ENCODE results near the gene FAXDC2. TPM values are rescaled to one million over a fixed set of nuclear protein-coding genes. Genes with fewer than 3 reads are reported as not detected.

FAXDC2 gene
- total and polyA plus RNA-seq, 2 of the 13 experiments (the other 11 are each of a cell fraction or from before 2014, with no cell fraction given) = 4.7 to 58.8 TPM

DNA sequence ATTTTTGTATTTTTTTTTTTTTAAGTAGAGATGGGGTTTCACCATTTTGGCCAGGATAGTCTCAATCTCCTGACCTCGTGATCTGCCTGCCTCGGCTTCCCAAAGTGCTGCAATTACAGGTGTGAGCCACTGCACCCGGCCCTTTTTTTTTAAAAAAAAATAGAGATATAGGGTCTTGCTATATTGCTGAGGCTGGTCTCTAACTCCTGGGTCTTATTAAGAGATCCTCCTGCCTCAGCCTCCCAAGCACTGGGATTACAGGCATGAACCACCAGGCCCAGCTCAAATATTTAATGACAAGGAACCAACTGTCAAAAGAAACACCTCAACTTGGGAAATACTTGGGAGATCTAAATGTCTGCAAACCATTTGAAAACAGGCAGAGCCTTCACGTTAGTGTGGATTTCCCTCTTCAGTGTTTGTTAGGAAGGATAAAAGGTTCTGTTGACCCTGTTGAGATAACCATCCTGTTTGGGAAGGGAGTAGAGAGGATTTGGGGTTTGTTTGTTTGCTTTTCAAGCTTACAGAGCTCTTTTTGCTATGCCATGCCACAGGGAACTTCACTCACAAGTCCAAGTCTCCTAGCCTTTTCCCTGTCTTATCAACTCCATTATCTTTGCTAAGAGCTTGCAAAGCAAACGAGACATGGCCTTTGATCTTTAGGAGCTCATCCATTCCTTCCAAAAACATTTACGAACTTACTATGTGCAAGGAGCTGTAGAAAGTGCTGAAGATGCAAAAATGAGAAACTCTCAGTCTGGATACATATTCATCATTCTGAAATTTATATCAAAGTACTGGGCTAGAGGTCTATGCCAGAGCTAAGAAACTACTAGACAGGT is 7.5 kb downstream of the FAXDC2 start (continued):
- TF ChIP-seq, protein P1, sequence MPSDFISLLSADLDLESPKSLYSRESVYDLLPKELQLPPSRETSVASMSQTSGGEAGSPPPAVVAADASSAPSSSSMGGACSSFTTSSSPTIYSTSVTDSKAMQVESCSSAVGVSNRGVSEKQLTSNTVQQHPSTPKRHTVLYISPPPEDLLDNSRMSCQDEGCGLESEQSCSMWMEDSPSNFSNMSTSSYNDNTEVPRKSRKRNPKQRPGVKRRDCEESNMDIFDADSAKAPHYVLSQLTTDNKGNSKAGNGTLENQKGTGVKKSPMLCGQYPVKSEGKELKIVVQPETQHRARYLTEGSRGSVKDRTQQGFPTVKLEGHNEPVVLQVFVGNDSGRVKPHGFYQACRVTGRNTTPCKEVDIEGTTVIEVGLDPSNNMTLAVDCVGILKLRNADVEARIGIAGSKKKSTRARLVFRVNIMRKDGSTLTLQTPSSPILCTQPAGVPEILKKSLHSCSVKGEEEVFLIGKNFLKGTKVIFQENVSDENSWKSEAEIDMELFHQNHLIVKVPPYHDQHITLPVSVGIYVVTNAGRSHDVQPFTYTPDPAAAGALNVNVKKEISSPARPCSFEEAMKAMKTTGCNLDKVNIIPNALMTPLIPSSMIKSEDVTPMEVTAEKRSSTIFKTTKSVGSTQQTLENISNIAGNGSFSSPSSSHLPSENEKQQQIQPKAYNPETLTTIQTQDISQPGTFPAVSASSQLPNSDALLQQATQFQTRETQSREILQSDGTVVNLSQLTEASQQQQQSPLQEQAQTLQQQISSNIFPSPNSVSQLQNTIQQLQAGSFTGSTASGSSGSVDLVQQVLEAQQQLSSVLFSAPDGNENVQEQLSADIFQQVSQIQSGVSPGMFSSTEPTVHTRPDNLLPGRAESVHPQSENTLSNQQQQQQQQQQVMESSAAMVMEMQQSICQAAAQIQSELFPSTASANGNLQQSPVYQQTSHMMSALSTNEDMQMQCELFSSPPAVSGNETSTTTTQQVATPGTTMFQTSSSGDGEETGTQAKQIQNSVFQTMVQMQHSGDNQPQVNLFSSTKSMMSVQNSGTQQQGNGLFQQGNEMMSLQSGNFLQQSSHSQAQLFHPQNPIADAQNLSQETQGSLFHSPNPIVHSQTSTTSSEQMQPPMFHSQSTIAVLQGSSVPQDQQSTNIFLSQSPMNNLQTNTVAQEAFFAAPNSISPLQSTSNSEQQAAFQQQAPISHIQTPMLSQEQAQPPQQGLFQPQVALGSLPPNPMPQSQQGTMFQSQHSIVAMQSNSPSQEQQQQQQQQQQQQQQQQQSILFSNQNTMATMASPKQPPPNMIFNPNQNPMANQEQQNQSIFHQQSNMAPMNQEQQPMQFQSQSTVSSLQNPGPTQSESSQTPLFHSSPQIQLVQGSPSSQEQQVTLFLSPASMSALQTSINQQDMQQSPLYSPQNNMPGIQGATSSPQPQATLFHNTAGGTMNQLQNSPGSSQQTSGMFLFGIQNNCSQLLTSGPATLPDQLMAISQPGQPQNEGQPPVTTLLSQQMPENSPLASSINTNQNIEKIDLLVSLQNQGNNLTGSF (CRISPR knock-in tag; IDR thresholded peaks at IDR 0.05) = no peak
- TF ChIP-seq XRCC5 (optimal IDR thresholded peaks at IDR 0.05; ENCODE audit: low read length) (no peak), ZFP90 (CRISPR knock-in tag; IDR thresholded peaks at IDR 0.05; ENCODE audit: borderline replicate concordance) (no peak), ZNF33B (CRISPR knock-in tag; IDR thresholded peaks at IDR 0.05) (no peak), FOXA1 (IDR thresholded peaks at IDR 0.05) (no peak), FOXA1 (CRISPR knock-in tag; IDR thresholded peaks at IDR 0.05) (peak; percentile 91), TSC22D2 (CRISPR knock-in tag; IDR thresholded peaks at IDR 0.05; ENCODE audit: borderline replicate concordance) (no peak), CHCHD3 (CRISPR knock-in tag; IDR thresholded peaks at IDR 0.05) (no peak), SSRP1 (CRISPR knock-in tag; IDR thresholded peaks at IDR 0.05) (no peak), KLF11 (CRISPR knock-in tag; IDR thresholded peaks at IDR 0.05) (peak; percentile 72; the same call in 1 of the 2 replicates), ZFYVE20 (CRISPR knock-in tag; IDR thresholded peaks at IDR 0.05; ENCODE audit: borderline replicate concordance, low read depth) (no peak), IKZF4 (CRISPR knock-in tag; IDR thresholded peaks at IDR 0.05; ENCODE audit: borderline replicate concordance, low read depth, not compliant biosample characterization) (no peak), ZNF576 (CRISPR knock-in tag; IDR thresholded peaks at IDR 0.05) (no peak), MTF2 (CRISPR knock-in tag; IDR thresholded peaks at IDR 0.05; ENCODE audit: borderline replicate concordance) (no peak), ZBTB8A (CRISPR knock-in tag; IDR thresholded peaks at IDR 0.05; ENCODE audit: borderline replicate concordance, low read depth) (no peak), ZFP41 (CRISPR knock-in tag; IDR thresholded peaks at IDR 0.05; ENCODE audit: borderline replicate concordance) (no peak)
- TF ChIP-seq, protein P2, sequence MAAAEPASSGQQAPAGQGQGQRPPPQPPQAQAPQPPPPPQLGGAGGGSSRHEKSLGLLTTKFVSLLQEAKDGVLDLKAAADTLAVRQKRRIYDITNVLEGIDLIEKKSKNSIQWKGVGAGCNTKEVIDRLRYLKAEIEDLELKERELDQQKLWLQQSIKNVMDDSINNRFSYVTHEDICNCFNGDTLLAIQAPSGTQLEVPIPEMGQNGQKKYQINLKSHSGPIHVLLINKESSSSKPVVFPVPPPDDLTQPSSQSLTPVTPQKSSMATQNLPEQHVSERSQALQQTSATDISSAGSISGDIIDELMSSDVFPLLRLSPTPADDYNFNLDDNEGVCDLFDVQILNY (CRISPR knock-in tag; conservative IDR thresholded peaks at IDR 0.05) = no peak
- TF ChIP-seq, protein P3, sequence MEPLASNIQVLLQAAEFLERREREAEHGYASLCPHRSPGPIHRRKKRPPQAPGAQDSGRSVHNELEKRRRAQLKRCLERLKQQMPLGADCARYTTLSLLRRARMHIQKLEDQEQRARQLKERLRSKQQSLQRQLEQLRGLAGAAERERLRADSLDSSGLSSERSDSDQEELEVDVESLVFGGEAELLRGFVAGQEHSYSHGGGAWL (CRISPR knock-in tag; IDR thresholded peaks at IDR 0.05) = no peak
- TF ChIP-seq, protein P4, sequence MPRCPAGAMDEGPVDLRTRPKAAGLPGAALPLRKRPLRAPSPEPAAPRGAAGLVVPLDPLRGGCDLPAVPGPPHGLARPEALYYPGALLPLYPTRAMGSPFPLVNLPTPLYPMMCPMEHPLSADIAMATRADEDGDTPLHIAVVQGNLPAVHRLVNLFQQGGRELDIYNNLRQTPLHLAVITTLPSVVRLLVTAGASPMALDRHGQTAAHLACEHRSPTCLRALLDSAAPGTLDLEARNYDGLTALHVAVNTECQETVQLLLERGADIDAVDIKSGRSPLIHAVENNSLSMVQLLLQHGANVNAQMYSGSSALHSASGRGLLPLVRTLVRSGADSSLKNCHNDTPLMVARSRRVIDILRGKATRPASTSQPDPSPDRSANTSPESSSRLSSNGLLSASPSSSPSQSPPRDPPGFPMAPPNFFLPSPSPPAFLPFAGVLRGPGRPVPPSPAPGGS (CRISPR knock-in tag; IDR thresholded peaks at IDR 0.05) = no peak

All from HepG2 (cell line).